ENCODE measurements around the gene ST6GAL1. TPM values are rescaled to one million over a fixed set of nuclear protein-coding genes. Genes with fewer than 3 reads are reported as not detected.

ST6GAL1 gene
- total RNA-seq, 1 experiment from 2014 or later = 15.6 TPM

DNA sequence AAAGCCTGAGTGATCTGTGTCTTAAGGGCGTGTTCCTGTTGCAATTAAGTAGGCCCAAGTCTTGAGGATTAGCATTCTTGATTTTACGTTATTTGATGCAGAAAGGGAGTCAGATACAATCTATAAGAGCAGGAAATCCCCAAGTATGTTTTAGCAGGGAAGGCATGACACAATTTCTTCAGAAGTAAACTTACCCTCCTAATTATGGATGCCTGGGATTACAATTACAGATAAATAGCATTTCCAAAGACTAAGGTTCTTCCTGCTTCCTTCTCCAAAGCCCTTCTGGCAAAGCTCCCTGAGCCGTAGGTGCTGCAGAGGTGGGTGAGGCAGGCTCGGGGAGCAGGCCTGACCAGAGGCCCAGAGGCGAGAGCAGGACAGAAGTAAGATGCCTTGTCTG lies 34.9 kb upstream of the ST6GAL1 start (continued):
- TF ChIP-seq, protein P1, sequence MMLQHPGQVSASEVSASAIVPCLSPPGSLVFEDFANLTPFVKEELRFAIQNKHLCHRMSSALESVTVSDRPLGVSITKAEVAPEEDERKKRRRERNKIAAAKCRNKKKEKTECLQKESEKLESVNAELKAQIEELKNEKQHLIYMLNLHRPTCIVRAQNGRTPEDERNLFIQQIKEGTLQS (IDR thresholded peaks at IDR 0.05) = no peak
- no peak for TF ChIP-seq POLR2A (IDR thresholded peaks at IDR 0.05; ENCODE audit: borderline replicate concordance, extremely low read depth, insufficient read depth, insufficient read length)
- no peak for TF ChIP-seq ZNF274 (IDR thresholded peaks at IDR 0.05; ENCODE audit: low read depth, low read length)

GRCh38 chr3:186896006-186896405 lies 34.3 kb upstream of the ST6GAL1 start:
- no peaks in the 10 kb centered on the region for H3K4me1 ChIP-seq (ENCODE audit: control insufficient read depth in 1 of 2, insufficient read depth in 2 of 2, low read length in 2 of 2)
- H3K27ac ChIP-seq (ENCODE audit: low read depth, low read length) = no peak overlapping the region
- no peak for TF ChIP-seq POLR2A (IDR thresholded peaks at IDR 0.05; ENCODE audit: borderline replicate concordance, extremely low read depth, insufficient read depth, insufficient read length)
- TF ChIP-seq CEBPB (IDR thresholded peaks at IDR 0.05; ENCODE audit: low read depth) = no peak
- TF ChIP-seq, protein P2, sequence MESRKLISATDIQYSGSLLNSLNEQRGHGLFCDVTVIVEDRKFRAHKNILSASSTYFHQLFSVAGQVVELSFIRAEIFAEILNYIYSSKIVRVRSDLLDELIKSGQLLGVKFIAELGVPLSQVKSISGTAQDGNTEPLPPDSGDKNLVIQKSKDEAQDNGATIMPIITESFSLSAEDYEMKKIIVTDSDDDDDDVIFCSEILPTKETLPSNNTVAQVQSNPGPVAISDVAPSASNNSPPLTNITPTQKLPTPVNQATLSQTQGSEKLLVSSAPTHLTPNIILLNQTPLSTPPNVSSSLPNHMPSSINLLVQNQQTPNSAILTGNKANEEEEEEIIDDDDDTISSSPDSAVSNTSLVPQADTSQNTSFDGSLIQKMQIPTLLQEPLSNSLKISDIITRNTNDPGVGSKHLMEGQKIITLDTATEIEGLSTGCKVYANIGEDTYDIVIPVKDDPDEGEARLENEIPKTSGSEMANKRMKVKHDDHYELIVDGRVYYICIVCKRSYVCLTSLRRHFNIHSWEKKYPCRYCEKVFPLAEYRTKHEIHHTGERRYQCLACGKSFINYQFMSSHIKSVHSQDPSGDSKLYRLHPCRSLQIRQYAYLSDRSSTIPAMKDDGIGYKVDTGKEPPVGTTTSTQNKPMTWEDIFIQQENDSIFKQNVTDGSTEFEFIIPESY (IDR thresholded peaks at IDR 0.05; ENCODE audit: extremely low read depth, insufficient replicate concordance, low read length) = no peak
- TF ChIP-seq RAD21 (IDR thresholded peaks at IDR 0.05; ENCODE audit: low read depth) = no peak
- no peak for TF ChIP-seq REST (IDR thresholded peaks at IDR 0.05; ENCODE audit: low read depth)
- no peak for TF ChIP-seq SP1 (IDR thresholded peaks at IDR 0.05; ENCODE audit: low read depth)
- TF ChIP-seq, protein P1 (IDR thresholded peaks at IDR 0.05) = no peak
- TF ChIP-seq JUND (IDR thresholded peaks at IDR 0.05) = no peak
- H2AFZ ChIP-seq (ENCODE audit: low read depth, low read length, poor library complexity, severe bottlenecking) = no peak overlapping the region
- POLR2A ChIA-PET = no interaction called here
- no peak for DNase-seq (ENCODE audit: low read depth, low spot score)
- no peaks in the 10 kb centered on the region for H4K20me1 ChIP-seq (ENCODE audit: insufficient read depth)
- H3K4me2 ChIP-seq (ENCODE audit: low read length) = no peak overlapping the region
- H3K36me3 ChIP-seq (ENCODE audit: control insufficient read depth in 1 of 2, insufficient read depth in 2 of 2, low read length in 2 of 2) = no peaks in the 10 kb centered on the region
- no peak for ATAC-seq
- no peak overlapping the region for H3K4me3 ChIP-seq (replicated peaks in 1 of 2; ENCODE audit: low read depth in 1 of 2, low read length in 2 of 2)
- no peak overlapping the region for H3K9ac ChIP-seq (ENCODE audit: low read length)
- no peaks in the 10 kb centered on the region for H3K79me2 ChIP-seq (ENCODE audit: insufficient read depth, low read length)
- no peaks in the 10 kb centered on the region for H3K9me3 ChIP-seq (ENCODE audit: control insufficient read depth in 1 of 2, insufficient read depth in 1 of 2, low read depth in 1 of 2, low read length in 2 of 2)
- no TSS peak for BruUV-seq (replicated peaks)
- CTCF ChIA-PET = no interaction called here
- H3K9me2 ChIP-seq (ENCODE audit: insufficient read depth) = no peaks in the 10 kb centered on the region
- H3K27me3 ChIP-seq (ENCODE audit: insufficient read depth, low read length) = no peaks in the 10 kb centered on the region
- RAD21 ChIA-PET (ENCODE audit: low non-redundant PET in 1 of 2, low total read pairs in 2 of 2, uncharacterized antibody in 2 of 2, unreplicated experiment in 2 of 2) = no interaction called here
- intact Hi-C loops (cut with micrococcal nuclease) = no loop called here

Measured in HCT116 (cell line).